Immature natural killer cell (primary cell): ENCODE data around the gene ARHGAP45. TPM values are rescaled to one million over a fixed set of nuclear protein-coding genes. Genes with fewer than 3 reads are reported as not detected.
A peak's percentile ranks its signal among the peaks of the same experiment; 100 is the strongest.

Experiments
- DNase-seq, 3 donors: peaks; one replicate each; pipeline ENCODE4 v3.0.0; 2022; ENCODE audit warnings: mixed read lengths in 1 of 3
- H3K27ac Mint-ChIP-seq, 6 donors: one replicate each; pipeline ENCODE4 v1.8.0; 2020; ENCODE audit warnings: mixed read lengths in 6 of 6, mild to moderate bottlenecking in 5 of 6, inconsistent platforms in 4 of 6, moderate library complexity in 3 of 6
- H3K27me3 Mint-ChIP-seq, 3 donors: one replicate each; pipeline ENCODE4 v1.8.0; 2020 to 2021; ENCODE audit warnings: low read depth in 3 of 3, mild to moderate bottlenecking in 3 of 3, mixed read lengths in 3 of 3, moderate library complexity in 3 of 3, inconsistent platforms in 1 of 3
- H3K36me3 Mint-ChIP-seq, 3 donors: one replicate each; pipeline ENCODE4 v1.8.0; 2020; ENCODE audit warnings: mixed read lengths in 3 of 3, inconsistent platforms in 2 of 3, mild to moderate bottlenecking in 2 of 3
- H3K4me1 Mint-ChIP-seq, 2 donors: one replicate each; pipeline ENCODE4 v1.8.0; 2020; ENCODE audit warnings: inconsistent platforms in 2 of 2, mild to moderate bottlenecking in 2 of 2, mixed read lengths in 2 of 2, moderate library complexity in 1 of 2
- H3K4me3 Mint-ChIP-seq, 5 donors: one replicate each; pipeline ENCODE4 v1.8.0; 2020; ENCODE audit warnings: mild to moderate bottlenecking in 5 of 5, mixed read lengths in 5 of 5, inconsistent platforms in 3 of 5, moderate library complexity in 3 of 5
- H3K9me3 Mint-ChIP-seq, 6 donors: one replicate each; pipeline ENCODE4 v1.8.0; 2020; ENCODE audit warnings: mild to moderate bottlenecking in 6 of 6, mixed read lengths in 6 of 6, inconsistent platforms in 4 of 6, moderate library complexity in 3 of 6
- polyA plus RNA-seq, 3 donors: library from polyadenylated mRNA; unstranded; fragments of 300-500 nt; fragmentation: Illumina TruSeq; gene quantifications; one replicate each; pipeline ENCODE4 v1.2.3, GENCODE V29; 2021

The ARHGAP45 gene
- polyA plus RNA-seq, 3 donors from 2014 or later = 164 to 417 (median 169) TPM

GRCh38 chr19:1085053-1085658, 18.2 kb downstream of the ARHGAP45 start:
- no peak for DNase-seq
- no peaks in the 10 kb centered on the region for H3K9me3 Mint-ChIP-seq
- H3K36me3 Mint-ChIP-seq = peaks cover 4 to 16% (median 11%) of the 10 kb centered on the region in 3 donors
- H3K27ac Mint-ChIP-seq = peak overlapping the region; percentile 5 to 82 (median 72)
- H3K27me3 Mint-ChIP-seq = peaks cover 10 to 26% (median 13%) of the 10 kb centered on the region in 3 donors
- peaks cover 18 to 30% of the 10 kb centered on the region in 2 donors for H3K4me1 Mint-ChIP-seq
- H3K4me3 Mint-ChIP-seq = peak overlapping the region in 2 of 5 donors; percentile 5 to 7

GRCh38 chr19:1085676-1086442, 18.9 kb downstream of the ARHGAP45 start:
- H3K4me1 Mint-ChIP-seq = peaks cover 18 to 30% of the 10 kb centered on the region in 2 donors
- no peak overlapping the region for H3K4me3 Mint-ChIP-seq
- peak overlapping the region in 4 of 6 donors; percentile 16 to 82 (median 55) for H3K27ac Mint-ChIP-seq
- no peak for DNase-seq
- H3K36me3 Mint-ChIP-seq = peaks cover 4 to 16% (median 11%) of the 10 kb centered on the region in 3 donors
- H3K27me3 Mint-ChIP-seq = peaks cover 10 to 26% (median 13%) of the 10 kb centered on the region in 3 donors
- no peaks in the 10 kb centered on the region for H3K9me3 Mint-ChIP-seq

- H3K4me3 Mint-ChIP-seq = no peak overlapping the region
- peaks cover 18 to 27% of the 10 kb centered on the region in 2 donors for H3K4me1 Mint-ChIP-seq
- H3K27me3 Mint-ChIP-seq = peaks cover 9 to 26% (median 13%) of the 10 kb centered on the region in 3 donors
- no peak for DNase-seq
- no peaks in the 10 kb centered on the region for H3K9me3 Mint-ChIP-seq
- H3K36me3 Mint-ChIP-seq = peaks cover 4 to 16% (median 11%) of the 10 kb centered on the region in 3 donors
- peak overlapping the region in 2 of 6 donors; percentile 17 to 93 for H3K27ac Mint-ChIP-seq
These were observed 19.6 kb downstream of the ARHGAP45 start for GRCh38 chr19:1086613-1087012.

- peaks cover 4 to 16% (median 11%) of the 10 kb centered on the region in 3 donors for H3K36me3 Mint-ChIP-seq
- H3K9me3 Mint-ChIP-seq = no peaks in the 10 kb centered on the region
- peaks cover 18 to 31% of the 10 kb centered on the region in 2 donors for H3K4me1 Mint-ChIP-seq
- peaks cover 9 to 20% (median 13%) of the 10 kb centered on the region in 3 donors for H3K27me3 Mint-ChIP-seq
- peak overlapping the region; percentile 87 to 93 (median 90) for H3K27ac Mint-ChIP-seq
- peak; percentile 36 to 40 (median 37) for DNase-seq
- H3K4me3 Mint-ChIP-seq = peak overlapping the region; percentile 24 to 46 (median 45)
These were observed 20.9 kb downstream of the ARHGAP45 start for GRCh38 chr19:1087813-1088415.

GRCh38 chr19:1088416-1089010, 21.5 kb downstream of the ARHGAP45 start:
- no peak for DNase-seq
- H3K27ac Mint-ChIP-seq = peak overlapping the region; percentile 35 to 93 (median 74)
- peaks cover 22 to 35% of the 10 kb centered on the region in 2 donors for H3K4me1 Mint-ChIP-seq
- peaks cover 9 to 18% (median 13%) of the 10 kb centered on the region in 3 donors for H3K27me3 Mint-ChIP-seq
- no peak overlapping the region for H3K4me3 Mint-ChIP-seq
- no peaks in the 10 kb centered on the region for H3K9me3 Mint-ChIP-seq
- peaks cover 4 to 16% (median 11%) of the 10 kb centered on the region in 3 donors for H3K36me3 Mint-ChIP-seq

GRCh38 chr19:1089126-1089771, 22.3 kb downstream of the ARHGAP45 start:
- Mint-ChIP-seq H3K27ac (peak overlapping the region in 2 of 6 donors; percentile 20 to 30), H3K36me3 (peaks cover 4 to 16% (median 11%) of the 10 kb centered on the region in 3 donors), H3K9me3 (no peaks in the 10 kb centered on the region), H3K4me1 (peaks cover 30 to 42% of the 10 kb centered on the region in 2 donors), H3K4me3 (no peak overlapping the region), H3K27me3 (peaks cover 11 to 18% (median 13%) of the 10 kb centered on the region in 3 donors)
- no peak for DNase-seq

GRCh38 chr19:1089891-1090290, 22.9 kb downstream of the ARHGAP45 start:
- H3K9me3 Mint-ChIP-seq = no peaks in the 10 kb centered on the region
- peak in 2 of 3 donors; percentile 37 to 49 for DNase-seq
- peaks cover 4 to 11% (median 8%) of the 10 kb centered on the region in 3 donors for H3K36me3 Mint-ChIP-seq
- peaks cover 11 to 18% (median 13%) of the 10 kb centered on the region in 3 donors for H3K27me3 Mint-ChIP-seq
- H3K4me1 Mint-ChIP-seq = peaks cover 32 to 42% of the 10 kb centered on the region in 2 donors
- H3K27ac Mint-ChIP-seq = peak overlapping the region in 2 of 6 donors; percentile 7 to 17
- no peak overlapping the region for H3K4me3 Mint-ChIP-seq

- H3K36me3 Mint-ChIP-seq = peaks cover 4 to 5% (median 4%) of the 10 kb centered on the region in 3 donors
- no peaks in the 10 kb centered on the region for H3K9me3 Mint-ChIP-seq
- H3K27me3 Mint-ChIP-seq = peaks cover 10 to 16% (median 13%) of the 10 kb centered on the region in 3 donors
- no peak overlapping the region for H3K4me3 Mint-ChIP-seq
- peak overlapping the region in 1 of 6 donors; percentile 7 for H3K27ac Mint-ChIP-seq
- no peak for DNase-seq
- peaks cover 36 to 44% of the 10 kb centered on the region in 2 donors for H3K4me1 Mint-ChIP-seq
These were observed 24.0 kb downstream of the ARHGAP45 start for GRCh38 chr19:1090731-1091543.

GRCh38 chr19:1091544-1092175, 24.7 kb downstream of the ARHGAP45 start:
- Mint-ChIP-seq H3K36me3 (peaks cover 4 to 5% (median 4%) of the 10 kb centered on the region in 3 donors), H3K4me3 (no peak overlapping the region), H3K27me3 (peaks cover 10 to 14% (median 13%) of the 10 kb centered on the region in 3 donors), H3K27ac (no peak overlapping the region), H3K4me1 (peaks cover 38 to 46% of the 10 kb centered on the region in 2 donors), H3K9me3 (no peaks in the 10 kb centered on the region)
- DNase-seq = no peak

- H3K27ac Mint-ChIP-seq = peak overlapping the region; percentile 16 to 81 (median 74)
- H3K36me3 Mint-ChIP-seq = no peaks in the 10 kb centered on the region
- H3K9me3 Mint-ChIP-seq = no peaks in the 10 kb centered on the region
- H3K4me3 Mint-ChIP-seq = peak overlapping the region; percentile 85 to 93 (median 89)
- DNase-seq = no peak
- H3K4me1 Mint-ChIP-seq = peaks cover 28 to 34% of the 10 kb centered on the region in 2 donors
- H3K27me3 Mint-ChIP-seq = peaks cover 3 to 11% (median 4%) of the 10 kb centered on the region in 3 donors
These were observed 26.4 kb downstream of the ARHGAP45 start for GRCh38 chr19:1093330-1093729.

- H3K27ac Mint-ChIP-seq = peak overlapping the region; percentile 72 to 91 (median 84)
- H3K4me1 Mint-ChIP-seq = peaks cover 27 to 35% of the 10 kb centered on the region in 2 donors
- H3K36me3 Mint-ChIP-seq = no peaks in the 10 kb centered on the region
- H3K9me3 Mint-ChIP-seq = no peaks in the 10 kb centered on the region
- no peak for DNase-seq
- H3K4me3 Mint-ChIP-seq = peak overlapping the region; percentile 85 to 93 (median 89)
- H3K27me3 Mint-ChIP-seq = peaks cover 0 to 8% (median 0%) of the 10 kb centered on the region in 3 donors
These were observed 27.0 kb downstream of the ARHGAP45 start for GRCh38 chr19:1093811-1094553.
